ENCODE results near the gene DRG1. TPM values are rescaled to one million over a fixed set of nuclear protein-coding genes. Genes with fewer than 3 reads are reported as not detected.

Gene DRG1
- total RNA-seq, 4 donors from 2014 or later = 31.3 to 84.2 (median 33.2) TPM

DNA sequence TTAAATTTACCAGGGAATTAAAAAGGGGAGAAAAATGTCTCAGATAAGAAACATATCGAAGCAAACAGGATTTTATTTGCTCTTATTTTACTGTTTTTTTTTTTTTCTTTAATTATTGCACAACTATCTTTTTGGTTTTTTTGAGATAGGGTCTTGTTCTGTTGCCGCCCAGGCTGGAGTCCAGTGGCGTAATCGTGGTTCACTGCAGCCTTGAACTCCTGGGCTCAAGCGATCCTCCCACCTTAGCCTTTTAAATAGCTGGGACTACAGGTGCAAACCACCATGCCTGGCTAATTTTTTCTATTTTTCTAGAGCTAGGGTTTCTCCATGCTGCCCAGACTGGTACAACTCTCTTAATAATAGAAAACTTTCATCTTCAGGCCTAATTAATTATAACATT lies 32.5 kb downstream of the DRG1 start:
- H3K27ac ChIP-seq = no peak overlapping the region
- no peak overlapping the region for H3K4me3 ChIP-seq
- DNase-seq = no peak
- no peaks in the 10 kb centered on the region for H3K4me1 ChIP-seq
- TF ChIP-seq POLR2A (IDR thresholded peaks at IDR 0.05) = no peak
- TF ChIP-seq, protein P1, sequence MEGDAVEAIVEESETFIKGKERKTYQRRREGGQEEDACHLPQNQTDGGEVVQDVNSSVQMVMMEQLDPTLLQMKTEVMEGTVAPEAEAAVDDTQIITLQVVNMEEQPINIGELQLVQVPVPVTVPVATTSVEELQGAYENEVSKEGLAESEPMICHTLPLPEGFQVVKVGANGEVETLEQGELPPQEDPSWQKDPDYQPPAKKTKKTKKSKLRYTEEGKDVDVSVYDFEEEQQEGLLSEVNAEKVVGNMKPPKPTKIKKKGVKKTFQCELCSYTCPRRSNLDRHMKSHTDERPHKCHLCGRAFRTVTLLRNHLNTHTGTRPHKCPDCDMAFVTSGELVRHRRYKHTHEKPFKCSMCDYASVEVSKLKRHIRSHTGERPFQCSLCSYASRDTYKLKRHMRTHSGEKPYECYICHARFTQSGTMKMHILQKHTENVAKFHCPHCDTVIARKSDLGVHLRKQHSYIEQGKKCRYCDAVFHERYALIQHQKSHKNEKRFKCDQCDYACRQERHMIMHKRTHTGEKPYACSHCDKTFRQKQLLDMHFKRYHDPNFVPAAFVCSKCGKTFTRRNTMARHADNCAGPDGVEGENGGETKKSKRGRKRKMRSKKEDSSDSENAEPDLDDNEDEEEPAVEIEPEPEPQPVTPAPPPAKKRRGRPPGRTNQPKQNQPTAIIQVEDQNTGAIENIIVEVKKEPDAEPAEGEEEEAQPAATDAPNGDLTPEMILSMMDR (IDR thresholded peaks at IDR 0.05) = no peak
- H3K27me3 ChIP-seq = no peaks in the 10 kb centered on the region
- peaks cover 0 to 94% (median 0%) of the 10 kb centered on the region in 3 donors for H3K36me3 ChIP-seq
- H3K9me3 ChIP-seq = no peaks in the 10 kb centered on the region

DNA sequence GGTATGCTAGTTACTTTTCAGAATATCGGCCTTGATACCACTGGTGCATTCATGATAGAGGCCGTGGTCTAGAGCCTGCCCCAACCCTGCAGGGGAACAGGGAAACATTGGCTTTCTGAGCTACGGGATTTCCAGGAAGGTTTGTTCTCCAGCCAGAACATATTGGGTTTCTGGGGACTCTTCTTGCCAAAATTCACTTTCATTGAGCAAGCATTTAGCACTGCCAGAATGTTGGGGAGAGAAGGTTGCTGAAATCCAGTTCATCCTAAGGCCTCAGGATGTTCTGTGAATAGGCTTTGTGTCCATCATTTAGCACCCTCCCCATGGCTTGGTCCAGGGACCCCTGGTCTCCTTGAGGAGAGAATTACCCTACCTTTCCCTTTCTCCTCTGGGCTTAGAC lies 36.7 kb downstream of the DRG1 start:
- H3K4me3 ChIP-seq = no peak overlapping the region
- DNase-seq = no peak
- no peaks in the 10 kb centered on the region for H3K27me3 ChIP-seq
- H3K9me3 ChIP-seq = no peaks in the 10 kb centered on the region
- H3K4me1 ChIP-seq = no peaks in the 10 kb centered on the region
- H3K27ac ChIP-seq = no peak overlapping the region
- TF ChIP-seq POLR2A (IDR thresholded peaks at IDR 0.05) = no peak
- TF ChIP-seq, protein P1 (IDR thresholded peaks at IDR 0.05) = no peak
- peaks cover 0 to 97% (median 0%) of the 10 kb centered on the region in 3 donors for H3K36me3 ChIP-seq

DNA sequence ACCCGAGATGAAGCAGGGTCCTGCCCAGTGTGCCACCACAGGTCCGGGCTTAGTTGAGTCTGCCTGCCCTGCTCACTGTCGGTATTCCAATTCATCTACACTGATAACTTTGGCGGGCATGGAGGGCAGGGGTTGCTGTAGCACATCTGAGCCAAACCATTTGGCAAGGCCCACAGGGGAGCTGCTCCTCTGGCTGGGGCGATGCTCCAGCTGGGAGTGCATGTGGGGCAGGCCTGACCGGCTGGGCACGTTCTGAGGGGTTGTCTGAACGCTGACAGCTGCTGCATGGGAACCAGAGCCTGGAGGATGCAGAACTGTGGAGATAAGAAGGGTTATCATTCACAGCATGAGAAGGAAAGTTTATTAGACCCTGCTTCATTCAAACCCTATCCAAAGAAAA lies 40.4 kb downstream of the DRG1 start:
- H3K4me3 ChIP-seq = no peak overlapping the region
- peaks cover 0 to 96% (median 0%) of the 10 kb centered on the region in 3 donors for H3K36me3 ChIP-seq
- no peak for DNase-seq
- no peak overlapping the region for H3K27ac ChIP-seq
- H3K9me3 ChIP-seq = no peaks in the 10 kb centered on the region
- no peaks in the 10 kb centered on the region for H3K4me1 ChIP-seq
- TF ChIP-seq, protein P1 (IDR thresholded peaks at IDR 0.05) = no peak
- TF ChIP-seq POLR2A (IDR thresholded peaks at IDR 0.05) = no peak
- H3K27me3 ChIP-seq = no peaks in the 10 kb centered on the region

DNA sequence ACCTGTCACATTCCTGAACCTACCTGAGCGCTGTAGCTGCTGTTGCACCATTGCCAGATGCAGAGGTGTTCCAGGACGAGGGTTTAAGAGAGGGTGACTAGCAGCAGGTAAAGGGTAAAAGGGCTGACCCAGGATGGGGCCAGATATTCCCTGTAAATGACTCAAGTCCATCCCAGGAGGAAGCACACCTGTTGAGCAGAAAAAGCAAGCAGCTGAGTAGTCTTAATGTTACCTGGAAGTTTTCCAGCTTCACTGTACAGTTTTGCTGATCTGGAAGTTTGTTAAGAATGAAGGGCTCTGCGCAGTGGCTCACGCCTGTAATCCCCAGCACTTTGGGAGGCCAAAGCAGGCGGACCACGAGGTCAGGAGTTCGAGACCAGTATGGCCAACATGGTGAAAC lies 41.3 kb downstream of the DRG1 start:
- H3K27me3 ChIP-seq = no peaks in the 10 kb centered on the region
- H3K36me3 ChIP-seq = peaks cover 0 to 93% (median 0%) of the 10 kb centered on the region in 3 donors

DNA sequence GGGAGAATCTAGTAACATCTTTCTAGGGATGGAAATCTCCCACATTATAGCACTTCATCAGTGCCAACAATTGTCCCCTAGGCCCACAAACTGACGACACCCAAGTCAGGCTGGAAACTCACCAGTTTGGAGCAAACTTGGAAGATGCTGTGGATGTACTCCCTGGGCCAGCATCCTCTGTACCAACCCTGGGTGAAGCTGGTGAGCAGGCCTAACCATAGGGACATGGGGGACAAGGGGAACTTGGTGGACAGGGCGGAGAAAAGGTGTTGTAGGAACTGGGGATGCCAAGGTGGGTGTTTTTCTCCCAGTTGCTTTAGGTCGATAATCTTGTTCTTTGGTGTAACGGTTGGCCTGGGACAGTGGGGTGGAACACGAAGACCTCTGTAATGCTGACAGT lies 42.2 kb downstream of the DRG1 start:
- no peaks in the 10 kb centered on the region for H3K4me1 ChIP-seq
- H3K27me3 ChIP-seq = no peaks in the 10 kb centered on the region
- no peak overlapping the region for H3K4me3 ChIP-seq
- peaks cover 0 to 93% (median 0%) of the 10 kb centered on the region in 3 donors for H3K36me3 ChIP-seq
- no peak overlapping the region for H3K27ac ChIP-seq
- no peaks in the 10 kb centered on the region for H3K9me3 ChIP-seq
- no peak for DNase-seq
- TF ChIP-seq, protein P1 (IDR thresholded peaks at IDR 0.05) = no peak
- TF ChIP-seq POLR2A (IDR thresholded peaks at IDR 0.05) = no peak

More for the DNA sequence above, 41.3 kb downstream of the DRG1 start:
- Histone ChIP-seq H3K9me3 (no peaks in the 10 kb centered on the region), H3K4me3 (no peak overlapping the region), H3K4me1 (no peaks in the 10 kb centered on the region), H3K27ac (no peak overlapping the region)
- DNase-seq = no peak
- no peak for TF ChIP-seq POLR2A (IDR thresholded peaks at IDR 0.05)
- TF ChIP-seq, protein P1 (IDR thresholded peaks at IDR 0.05) = no peak

All from Peyer's patch (tissue), 4 donors.